NCI-H446 (cell line): ENCODE measurements around the gene TOR2A.
"Not testable (repeated sequence)": the region's sequence is repeated elsewhere in the genome, so short reads cannot be mapped to it uniquely, and the experiment has no call there.

Source experiments
- DNase-seq, 2 experiments: peaks; one replicate each; lab custom pipeline; 2025; lab: John Stamatoyannopoulos, UW

The TOR2A gene

DNA sequence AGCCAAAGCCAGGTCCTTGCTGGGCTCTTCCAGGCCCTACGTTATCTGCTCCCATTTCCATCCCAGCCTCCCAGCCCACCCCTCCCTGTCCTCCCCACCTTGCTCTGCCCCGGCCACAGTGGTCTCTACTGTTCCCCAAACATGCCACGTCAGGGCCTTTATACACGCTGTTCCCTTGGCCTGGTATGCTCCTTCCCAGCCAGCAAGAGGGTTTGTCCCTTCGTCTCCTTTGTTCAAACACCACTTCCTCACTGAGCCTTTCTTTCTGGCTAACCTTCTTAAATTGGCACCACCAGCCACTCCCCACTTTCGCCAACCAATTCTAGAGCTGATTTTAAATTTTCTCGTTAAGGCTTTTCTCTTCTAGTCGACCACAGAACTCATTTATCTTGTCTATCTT, 33.6 kb upstream of the TOR2A start:
- no peak for DNase-seq

DNA sequence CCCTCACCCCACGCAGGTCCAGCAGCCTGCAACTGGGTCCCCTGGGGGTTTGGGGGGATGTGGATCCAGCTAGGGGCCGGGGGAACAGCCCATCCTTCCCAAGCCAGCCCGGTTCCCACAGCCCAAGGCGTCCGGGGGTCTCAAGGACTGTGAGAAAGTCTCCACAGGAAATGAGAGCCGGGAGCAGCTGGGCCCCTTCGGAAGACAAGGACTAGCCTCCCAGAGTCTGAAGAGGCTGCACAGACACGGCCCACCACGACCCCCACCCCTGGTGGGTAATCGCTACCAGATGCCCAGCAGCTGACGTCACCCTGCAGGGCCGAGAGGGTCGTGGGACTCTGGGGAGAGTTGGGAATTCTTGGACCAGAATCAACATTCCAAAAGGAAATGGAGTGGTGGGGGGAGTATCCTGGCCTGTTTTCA, 32.8 kb upstream of the TOR2A start:
- no peak for DNase-seq

DNA sequence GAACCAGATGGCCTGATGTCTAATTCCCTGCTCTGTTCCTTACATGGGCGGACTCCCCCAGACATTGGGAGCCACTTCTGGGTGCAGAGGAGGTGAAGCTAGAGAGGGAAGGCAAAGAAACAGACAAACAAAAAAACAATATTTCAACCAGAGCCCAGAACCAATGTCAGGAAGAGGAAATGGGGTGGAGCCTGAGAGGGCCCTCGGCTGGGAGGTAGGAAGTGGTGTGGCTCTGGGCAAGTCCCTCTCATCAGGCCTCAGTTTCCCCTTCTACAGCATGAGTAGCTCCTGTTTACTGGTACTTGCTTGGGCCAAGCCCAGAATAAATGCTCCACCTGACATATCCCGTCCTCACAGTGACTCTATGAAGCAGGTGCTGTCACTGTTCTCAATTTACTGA, 32.3 kb upstream of the TOR2A start:
- DNase-seq = no peak

DNA sequence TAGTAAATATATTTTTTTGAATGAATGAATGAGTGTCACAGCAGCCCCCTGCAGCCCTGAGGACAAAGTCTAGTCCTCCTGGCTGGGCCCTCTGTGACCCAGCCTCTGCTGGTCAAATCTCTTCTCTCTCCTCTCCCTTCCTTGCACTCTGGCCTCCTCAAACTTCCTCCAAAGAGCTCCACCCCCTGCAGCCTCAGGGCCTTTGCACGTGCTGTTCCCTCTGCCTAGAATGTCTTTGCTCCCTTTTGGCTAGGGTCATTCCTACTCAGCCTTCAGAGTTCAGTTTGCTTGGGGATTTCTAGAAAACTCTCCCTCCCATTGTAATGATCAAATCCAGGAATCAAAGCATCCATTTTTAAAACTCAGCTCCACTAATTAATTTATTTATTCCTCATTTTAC, 30.3 kb upstream of the TOR2A start:
- no peak for DNase-seq

DNA sequence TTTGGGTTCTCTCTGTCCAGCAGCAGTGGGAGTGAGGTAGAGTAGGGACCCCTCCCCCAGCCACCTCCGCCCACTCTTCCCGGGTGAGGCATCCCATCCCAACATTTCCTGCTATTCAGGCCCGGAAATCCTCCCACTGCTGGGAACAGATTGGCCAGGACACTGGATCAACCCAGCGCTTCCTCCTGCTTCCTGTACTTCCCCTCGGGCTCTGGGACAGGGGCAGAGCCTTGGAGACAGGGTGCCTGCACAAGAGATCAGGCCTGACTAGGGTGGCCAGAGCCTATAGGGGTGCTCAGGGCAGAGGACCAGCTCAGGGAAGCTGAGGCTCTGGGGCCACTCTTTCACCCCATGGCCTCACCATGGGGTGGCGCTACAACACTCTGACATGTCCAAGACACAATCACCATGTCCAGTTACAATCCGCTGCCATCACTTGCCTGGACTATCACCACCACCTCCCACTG, 28.9 kb upstream of the TOR2A start:
- DNase-seq = no peak

DNA sequence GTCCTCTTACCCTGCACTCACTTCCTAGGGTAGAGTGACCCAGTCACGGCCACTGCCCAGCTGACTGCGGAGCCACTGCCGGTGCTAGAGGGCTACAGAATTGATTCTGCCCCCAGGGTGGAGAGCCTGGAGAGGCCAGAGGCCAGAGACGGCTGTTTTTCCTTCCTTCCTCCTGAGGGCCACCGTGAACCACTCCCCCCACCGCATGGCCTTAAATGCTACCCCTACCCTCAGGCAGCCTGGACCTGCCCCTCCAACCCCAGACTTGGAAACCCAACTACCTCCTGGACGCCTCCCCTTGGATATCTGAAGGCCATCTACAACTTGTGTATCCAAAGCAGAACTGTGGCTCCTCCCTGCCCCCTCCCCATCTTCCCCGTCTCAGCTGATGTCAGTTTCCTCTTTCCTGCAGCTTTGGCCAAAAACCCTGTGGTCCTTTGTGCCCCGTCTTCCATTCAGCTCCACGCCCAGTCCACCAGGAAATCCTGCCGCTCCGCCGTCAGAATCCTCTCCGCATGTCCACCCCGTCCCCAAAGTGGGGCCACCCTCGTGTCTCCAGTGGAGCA, 27.1 kb upstream of the TOR2A start:
- no peak for DNase-seq

DNA sequence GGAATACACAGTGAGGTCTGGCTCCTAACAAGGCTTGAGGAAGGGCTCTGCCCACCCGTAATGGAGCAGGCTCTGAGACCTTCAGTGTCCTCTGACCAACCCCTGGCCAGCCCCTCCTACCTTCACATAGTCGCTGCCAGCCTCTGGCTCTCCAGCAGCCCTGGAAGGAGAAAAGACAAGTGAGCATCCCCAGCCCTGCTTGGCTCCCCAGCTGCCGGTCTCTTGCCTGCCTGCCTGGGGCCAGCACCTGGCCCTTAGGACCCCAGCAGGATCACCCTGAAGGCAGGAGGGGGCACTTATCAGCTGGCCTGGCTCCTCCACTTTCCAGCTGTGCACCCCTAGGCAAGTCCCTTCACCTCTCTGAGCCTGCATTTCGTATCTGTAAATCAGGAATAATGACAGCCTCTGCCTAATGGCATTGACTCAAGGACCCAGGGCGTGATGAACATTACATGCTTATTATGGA, 26.4 kb upstream of the TOR2A start:
- DNase-seq = no peak

DNA sequence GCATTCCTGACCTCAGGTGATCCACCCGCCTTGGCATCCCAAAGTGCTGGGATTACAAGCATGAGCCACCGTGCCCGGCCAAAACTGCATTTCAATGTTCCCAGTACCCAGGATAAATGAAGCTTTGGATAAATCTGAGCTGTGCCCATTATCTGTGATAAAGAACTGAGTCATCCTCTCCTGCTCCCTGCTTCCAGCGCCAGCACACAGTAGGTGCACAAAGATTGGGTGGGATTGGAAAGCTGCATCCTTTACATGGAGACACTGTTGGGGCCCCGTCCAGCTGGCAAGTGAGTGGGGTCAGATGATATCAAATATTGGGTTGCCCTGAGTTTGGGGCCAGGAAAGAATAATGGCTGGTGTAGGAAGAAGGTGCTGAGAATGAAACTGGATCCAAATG, 26.0 kb upstream of the TOR2A start:
- no peak for DNase-seq

DNA sequence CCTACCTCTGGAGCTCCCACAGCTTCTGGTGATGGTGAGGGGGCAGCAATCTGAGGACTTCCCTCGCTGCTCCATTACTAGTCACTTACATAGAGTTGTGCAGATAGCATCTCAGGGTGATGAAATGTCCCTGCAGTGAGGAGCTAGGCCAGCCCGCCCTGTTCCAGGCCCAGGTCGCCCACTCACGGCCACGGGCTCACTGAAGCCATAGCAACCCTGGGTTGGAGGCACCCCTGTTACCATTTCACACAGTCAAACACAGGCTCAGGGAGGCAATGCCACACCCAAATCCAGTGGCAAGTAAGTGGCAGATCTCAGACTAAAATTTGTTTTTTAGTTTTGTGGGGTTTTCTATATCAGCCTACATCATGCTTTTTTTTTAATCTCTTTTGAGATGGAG, 23.7 kb upstream of the TOR2A start:
- no peak for DNase-seq

DNA sequence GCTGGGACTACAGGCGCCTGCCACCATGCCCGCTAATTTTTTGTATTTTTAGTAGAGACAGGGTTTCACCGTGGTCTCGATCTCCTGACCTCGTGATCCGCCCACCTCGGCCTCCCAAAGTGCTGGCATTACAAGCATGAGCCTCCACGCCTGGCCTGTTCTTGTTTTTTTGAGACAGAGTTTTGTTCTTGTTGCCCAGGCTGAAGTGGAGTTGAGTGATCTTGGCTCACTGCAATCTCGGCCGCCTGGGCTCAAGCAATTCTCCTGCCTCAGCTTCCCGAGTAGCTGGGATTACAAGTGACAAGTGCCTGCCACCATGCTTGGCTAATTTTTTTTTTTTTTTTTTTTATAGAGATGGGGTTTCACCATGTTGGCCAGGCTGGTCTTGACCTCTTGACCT, 21.7 kb upstream of the TOR2A start:
- DNase-seq = not testable (repeated sequence)

DNA sequence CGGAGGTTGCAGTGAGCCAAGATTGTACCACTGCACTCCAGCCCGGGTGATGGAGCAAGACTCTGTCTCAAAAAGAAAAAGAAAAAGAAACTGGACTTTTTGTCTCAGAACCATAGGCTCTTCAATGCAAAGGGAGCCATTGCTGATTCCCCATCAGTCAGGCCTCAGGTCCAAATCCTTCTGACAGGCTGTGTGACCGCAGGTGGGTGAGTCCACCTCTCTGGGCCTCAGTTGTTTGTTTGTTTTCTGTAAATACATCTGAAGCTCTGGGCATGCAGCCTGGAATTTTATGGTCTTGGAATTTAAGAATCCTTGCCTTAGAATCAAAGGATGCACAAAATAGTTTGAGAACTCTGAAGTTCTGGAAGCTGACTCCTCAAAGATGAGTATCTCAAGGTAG, 21.1 kb upstream of the TOR2A start:
- no peak for DNase-seq

DNA sequence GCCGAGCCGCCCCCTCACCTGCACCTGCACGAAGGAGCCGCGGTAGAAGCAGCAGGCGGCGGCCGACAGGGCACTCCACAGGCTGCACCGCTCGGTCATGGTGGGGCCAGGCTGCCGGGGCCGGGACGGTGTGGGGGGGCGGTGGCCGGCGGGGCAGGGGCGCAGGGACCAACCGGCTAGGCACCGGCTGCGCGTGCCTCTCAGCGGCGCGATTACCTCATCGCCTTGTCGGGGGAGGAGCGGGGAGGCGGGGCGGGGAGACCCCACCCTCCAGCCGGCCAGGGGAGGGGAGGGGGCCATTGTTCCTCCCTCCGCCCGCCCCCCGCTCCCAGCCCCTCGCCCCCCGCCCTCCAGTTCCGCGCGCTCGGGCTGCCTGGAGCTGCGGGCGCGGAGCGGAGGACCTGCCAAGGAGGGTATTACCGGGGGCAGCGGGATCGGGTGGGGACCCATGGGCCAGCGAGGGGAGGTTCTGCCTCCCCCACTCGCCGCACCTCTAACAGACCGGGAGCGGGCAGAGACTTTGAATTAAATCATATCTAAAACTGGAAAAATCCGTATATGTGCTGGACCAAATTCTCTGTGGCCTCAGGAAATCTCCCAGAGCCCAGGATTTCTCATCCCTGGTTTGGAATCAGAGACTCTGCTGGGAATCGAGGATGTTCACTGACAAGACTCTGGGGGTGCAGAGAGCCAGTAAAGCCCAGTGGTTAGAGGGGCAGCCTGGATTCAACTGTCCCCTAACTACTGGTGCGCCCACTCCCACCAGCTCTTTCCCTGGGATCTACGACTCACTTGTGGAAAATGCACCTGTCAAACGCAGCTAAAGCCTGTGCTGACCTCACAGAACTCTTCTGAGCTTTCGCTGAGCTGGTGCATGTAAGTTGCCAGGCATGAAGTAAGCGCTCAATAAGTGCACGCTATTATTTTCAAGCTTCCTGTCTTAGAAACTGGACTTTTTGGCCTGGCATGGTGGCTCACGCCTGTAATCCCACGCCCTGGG, 20.3 kb upstream of the TOR2A start:
- DNase-seq = peak; percentile 6 to 41

DNA sequence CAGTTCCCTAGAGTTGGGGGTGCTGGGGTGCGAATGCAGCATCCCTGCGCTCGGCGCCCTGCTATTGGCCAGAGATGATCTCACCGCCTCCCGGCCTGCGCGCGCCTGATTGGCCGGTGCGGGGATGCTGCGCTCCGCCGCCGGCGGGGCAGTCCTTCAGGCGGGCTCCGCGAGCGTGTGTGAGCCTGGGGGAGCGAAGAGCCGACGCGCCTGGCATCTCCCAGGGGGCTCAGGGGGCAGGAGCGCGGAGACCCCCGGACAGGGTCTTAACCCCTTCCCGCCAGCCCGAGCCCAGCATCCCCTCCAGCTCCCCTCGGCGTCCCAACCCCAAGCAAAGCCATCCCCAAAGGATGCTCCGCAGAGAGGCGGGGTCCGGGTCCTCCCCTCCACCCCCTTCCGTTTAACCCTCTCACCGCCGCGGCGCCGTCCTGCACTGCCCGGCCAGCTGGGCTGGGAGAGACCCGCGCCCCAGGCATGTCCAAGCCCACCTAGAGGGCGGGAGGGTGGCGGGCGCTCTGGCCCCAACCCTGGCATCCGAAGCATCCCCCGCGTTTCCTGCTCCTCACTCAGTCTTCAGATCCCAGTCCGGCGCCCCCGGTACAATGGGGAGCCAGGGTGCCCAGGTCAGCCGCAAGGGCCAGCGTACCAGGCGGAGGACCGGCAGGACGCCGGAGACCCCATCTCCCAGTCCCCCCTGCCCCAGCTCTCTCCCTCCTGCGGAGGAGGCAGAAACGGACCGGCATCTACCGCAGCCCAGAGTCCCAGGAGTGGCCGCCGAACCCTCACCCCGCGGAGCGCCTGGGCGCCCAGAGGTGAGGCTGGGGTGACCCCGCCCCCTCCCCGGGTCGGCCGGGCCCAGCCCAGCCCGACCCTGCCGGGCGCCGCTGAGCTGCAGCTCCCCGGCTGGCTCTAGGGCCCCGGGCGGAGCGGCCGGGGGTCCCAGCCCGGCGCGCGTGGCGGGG, 19.3 kb upstream of the TOR2A start:
- DNase-seq = peak in 1 of 2 experiments; percentile 20

DNA sequence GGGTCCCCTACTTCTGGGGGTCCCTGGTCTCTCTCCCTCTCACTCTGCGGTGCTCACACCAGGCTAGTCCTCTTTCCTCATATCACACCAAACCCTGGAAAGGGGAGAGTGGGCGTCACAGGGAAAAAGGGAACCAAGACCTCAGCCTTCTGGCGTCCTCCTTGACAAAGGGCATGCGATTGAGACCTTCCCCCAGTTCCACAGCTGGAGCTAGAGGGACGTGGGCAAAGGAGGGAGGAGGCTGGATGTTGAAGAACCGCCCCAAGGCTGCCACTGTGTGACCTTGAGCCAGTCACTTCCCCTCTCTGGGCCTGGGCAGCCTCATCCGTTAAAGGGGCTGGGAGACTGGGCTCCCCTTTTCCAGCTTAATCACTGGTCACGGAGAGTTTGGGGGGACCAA, 18.5 kb upstream of the TOR2A start:
- no peak for DNase-seq

DNA sequence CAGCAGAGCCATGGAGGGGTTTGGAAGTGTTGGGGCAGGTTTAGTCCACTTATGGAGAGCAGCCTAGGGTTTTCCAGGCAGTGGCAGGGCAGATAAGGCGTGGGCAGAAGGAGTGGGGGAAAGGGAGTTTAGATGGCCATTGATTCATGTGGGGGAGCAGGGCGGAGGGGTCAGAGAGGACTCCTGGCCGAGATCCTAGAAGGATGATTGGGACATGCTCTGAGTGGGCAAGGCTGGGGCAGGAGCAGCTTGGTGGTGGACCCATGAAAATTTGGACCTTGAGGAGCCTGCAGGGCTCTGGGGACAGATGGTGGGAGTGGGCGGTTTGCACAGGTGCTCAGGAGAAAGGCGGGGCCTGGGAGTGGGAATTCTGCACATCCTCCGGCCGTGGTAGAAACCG, 18.1 kb upstream of the TOR2A start:
- no peak for DNase-seq

DNA sequence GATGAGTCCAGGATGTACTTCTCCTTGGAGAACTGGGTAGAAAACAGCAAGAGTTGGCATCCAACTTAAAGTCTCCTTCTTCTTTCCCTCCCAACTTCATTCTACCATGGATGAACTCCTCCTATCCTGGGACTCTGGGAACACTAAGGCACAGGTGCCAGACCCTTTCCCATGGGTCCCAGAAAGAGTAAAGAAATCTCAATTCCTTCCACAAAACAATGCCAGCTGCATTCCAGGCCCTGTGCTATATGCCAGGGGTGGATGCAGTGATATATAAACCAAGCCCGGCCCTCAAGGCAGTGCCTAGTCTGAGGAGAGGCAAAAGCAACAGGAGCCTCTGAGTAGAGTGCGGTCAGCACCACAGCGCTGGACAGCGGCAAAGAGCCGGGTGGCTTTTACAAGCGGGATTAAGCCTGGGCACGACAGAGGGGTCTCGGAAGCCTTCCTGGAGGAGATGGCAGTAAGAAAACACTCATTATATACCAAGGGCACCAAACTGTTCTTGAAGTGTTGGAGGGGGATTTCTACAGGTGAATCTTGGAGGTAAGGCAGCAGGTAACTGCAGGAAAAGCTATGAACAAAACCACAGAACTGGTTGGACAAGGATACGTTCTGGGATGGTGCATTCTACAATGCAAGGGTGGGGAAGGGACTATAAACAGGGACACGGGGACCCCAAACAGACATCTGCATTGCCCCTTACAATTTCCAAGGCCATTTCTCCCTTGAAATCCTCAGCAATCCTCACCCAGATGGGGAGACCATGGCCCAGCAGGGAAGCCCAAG, 16.4 kb upstream of the TOR2A start:
- DNase-seq = no peak

DNA sequence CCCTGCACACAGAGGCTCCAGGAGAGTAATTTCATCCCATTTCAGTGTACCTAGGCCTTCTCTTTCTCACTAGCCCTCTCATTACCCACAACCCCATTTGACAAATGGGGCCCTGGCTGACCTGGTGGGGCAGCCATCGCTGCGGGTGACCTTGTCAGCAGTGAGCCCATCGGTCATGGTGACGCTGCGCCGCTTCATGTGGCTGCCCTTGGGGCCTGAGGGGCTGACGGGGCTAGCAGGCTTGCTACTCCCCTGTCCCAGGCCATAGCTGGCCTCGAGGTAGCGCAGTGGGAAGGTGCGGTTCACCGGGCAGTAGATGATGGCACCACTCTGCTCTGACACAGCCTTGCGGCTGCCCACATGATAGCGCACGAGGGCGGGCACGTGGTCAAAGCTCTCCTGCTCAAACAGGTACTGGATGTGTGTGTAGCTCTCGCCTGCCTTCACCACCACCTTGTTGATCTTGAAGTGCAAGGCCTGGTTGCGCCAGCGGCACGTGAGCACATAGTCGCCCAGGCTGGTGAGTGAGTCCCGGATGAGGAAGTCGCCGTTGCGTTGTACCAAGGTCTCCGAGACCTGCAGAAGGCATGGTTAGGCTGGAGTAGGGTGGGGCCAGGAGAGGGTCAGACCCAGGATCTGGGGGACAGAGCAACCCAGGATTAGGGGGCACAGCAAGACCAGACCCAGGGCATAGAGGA, 14.1 kb upstream of the TOR2A start:
- DNase-seq = no peak

DNA sequence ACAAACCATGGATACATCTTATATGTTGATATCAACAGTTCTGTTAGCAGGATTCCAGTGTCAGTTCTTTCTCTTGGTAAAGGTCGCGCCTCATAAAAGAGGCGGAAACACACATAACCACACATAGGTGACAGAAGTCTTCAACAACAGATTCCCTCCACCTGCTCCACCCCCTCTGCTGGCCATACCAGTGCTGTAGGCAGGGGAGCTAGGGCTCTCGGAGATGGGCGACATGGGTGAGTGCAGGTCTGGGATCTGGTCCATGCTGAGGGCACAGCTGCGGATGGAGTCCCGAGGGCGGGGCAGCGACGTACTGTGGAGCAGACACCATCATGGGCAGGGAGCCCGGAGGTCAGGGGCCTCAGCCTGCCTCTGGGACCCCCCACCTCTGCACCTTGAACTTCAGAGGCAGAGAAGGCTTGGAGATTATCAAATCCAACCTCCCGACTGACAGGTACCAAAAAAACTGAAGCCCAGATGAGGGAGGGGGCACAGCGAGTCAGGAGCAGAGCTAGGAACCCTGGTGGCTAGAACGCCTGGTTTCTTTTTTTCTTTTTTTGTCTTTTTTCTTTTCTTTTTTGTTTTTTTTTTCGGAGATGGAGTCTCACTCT, 12.0 kb upstream of the TOR2A start:
- DNase-seq = no peak

DNA sequence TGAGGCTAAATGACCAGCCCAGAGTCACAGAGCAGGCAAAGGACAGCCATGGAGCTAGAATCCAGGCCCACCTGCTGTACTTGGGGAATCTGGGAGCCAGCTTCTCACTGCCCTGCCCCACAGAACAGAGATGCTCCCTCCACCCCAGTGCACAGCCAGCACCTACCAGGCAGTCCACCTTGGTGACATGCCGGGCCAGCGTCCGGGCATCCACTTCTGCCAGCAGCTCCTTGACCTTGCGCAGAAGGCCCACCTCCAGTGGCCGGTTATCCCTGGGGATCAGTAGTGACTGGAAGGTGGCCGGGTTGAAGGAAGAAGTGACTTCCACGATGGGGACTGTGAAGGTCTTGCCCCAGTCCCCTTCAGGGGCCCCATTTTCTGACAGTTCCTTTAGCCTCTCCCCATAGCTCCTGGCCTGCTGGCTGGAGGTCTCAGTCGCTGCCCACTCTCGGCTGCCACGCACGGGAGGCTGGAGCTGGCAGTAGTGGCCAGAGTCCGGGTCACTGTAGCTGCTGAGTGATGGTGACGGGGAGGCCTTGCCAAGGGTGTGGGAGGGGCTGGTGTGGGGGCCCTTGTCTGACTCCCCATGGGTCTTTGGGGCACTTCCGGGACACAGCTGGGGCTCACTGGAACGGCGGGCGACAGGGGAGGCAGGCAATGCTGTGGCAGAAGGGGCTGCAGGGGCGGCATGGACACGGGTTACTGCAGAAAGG, 9.5 kb upstream of the TOR2A start:
- no peak for DNase-seq
